Measurements from ENCODE around the gene SPATA9.

The SPATA9 gene

GRCh38 chr5:95609711-95610110 is 73.1 kb downstream of the SPATA9 start:
- H3K9me3 ChIP-seq (ENCODE audit: control insufficient read depth, low read length) = peaks cover 6% of the 10 kb centered on the region
- no peaks in the 10 kb centered on the region for H3K4me1 ChIP-seq (ENCODE audit: control insufficient read depth, insufficient read depth, low read length)
- DNase-seq (ENCODE audit: low read depth) = no peak
- H3K27me3 ChIP-seq (replicated peaks; ENCODE audit: control insufficient read depth, insufficient read depth, low read length) = no peaks in the 10 kb centered on the region
- H3K9ac ChIP-seq (ENCODE audit: low read length) = no peak overlapping the region
- no peaks in the 10 kb centered on the region for H3K36me3 ChIP-seq (ENCODE audit: control insufficient read depth, insufficient read depth, low read length, severe bottlenecking)
- H3K4me3 ChIP-seq (ENCODE audit: low read length) = no peak overlapping the region
